Calu3 (cell line): ENCODE measurements around the gene ELAVL3. TPM values are rescaled to one million over a fixed set of nuclear protein-coding genes. Genes with fewer than 3 reads are reported as not detected.

Experiments used
- BruUV-seq: library from RNA; stranded (reverse); fragments of 400-500 nt; replicated peaks from 2 replicates; lab custom pipeline; 2021; lab: Mats Ljungman, UMichigan
- CTCF ChIA-PET: fragments of 300-600 bp; sonication (Branson Sonifier 250); formaldehyde crosslinking; loops from one replicate; lab custom pipeline; 2022; ENCODE audit warnings: antibody characterized with exemption; lab: Charles Lee
- DNase-seq: peaks from one replicate; pipeline ENCODE4 v3.0.0; 2022
- H3K27ac Mint-ChIP-seq: one replicate; pipeline ENCODE4 v1.8.0; 2022; ENCODE audit warnings: mixed read lengths; ENCODE audit not compliant: unreplicated experiment
- H3K27me3 Mint-ChIP-seq: one replicate; pipeline ENCODE4 v1.8.0; 2022; ENCODE audit warnings: mixed read lengths; ENCODE audit not compliant: unreplicated experiment
- H3K36me3 Mint-ChIP-seq: one replicate; pipeline ENCODE4 v1.8.0; 2022; ENCODE audit warnings: mild to moderate bottlenecking, moderate library complexity, mixed read lengths; ENCODE audit not compliant: insufficient read depth, unreplicated experiment
- H3K4me1 Mint-ChIP-seq: one replicate; pipeline ENCODE4 v1.8.0; 2022; ENCODE audit warnings: mild to moderate bottlenecking, low read depth, mixed read lengths; ENCODE audit not compliant: unreplicated experiment
- H3K4me3 Mint-ChIP-seq: one replicate; pipeline ENCODE4 v1.8.0; 2022; ENCODE audit warnings: mild to moderate bottlenecking, low read depth, moderate library complexity, mixed read lengths; ENCODE audit not compliant: unreplicated experiment
- H3K9me3 Mint-ChIP-seq: one replicate; pipeline ENCODE4 v1.8.0; 2022; ENCODE audit warnings: low read depth, mixed read lengths; ENCODE audit not compliant: unreplicated experiment
- intact Hi-C: fragments of 100-400 bp; cut with micrococcal nuclease; formaldehyde crosslinking; loops from one replicate; pipeline ENCODE4 v1.10.0; 2022; ENCODE audit not compliant: unreplicated experiment
- total RNA-seq: library from RNA; stranded (reverse); gene quantifications from 2 replicates; pipeline ENCODE4 v1.2.3, GENCODE V29; 2022
- TF ChIP-seq, protein P1 (sequence below): fragments of 200-600 bp; IDR thresholded peaks from one replicate; pipeline ENCODE4 v1.8.0; 2022; ENCODE audit warnings: antibody characterized with exemption; ENCODE audit not compliant: unreplicated experiment

The ELAVL3 gene
- total RNA-seq, 1 experiment from 2014 or later, result not detected

DNA sequence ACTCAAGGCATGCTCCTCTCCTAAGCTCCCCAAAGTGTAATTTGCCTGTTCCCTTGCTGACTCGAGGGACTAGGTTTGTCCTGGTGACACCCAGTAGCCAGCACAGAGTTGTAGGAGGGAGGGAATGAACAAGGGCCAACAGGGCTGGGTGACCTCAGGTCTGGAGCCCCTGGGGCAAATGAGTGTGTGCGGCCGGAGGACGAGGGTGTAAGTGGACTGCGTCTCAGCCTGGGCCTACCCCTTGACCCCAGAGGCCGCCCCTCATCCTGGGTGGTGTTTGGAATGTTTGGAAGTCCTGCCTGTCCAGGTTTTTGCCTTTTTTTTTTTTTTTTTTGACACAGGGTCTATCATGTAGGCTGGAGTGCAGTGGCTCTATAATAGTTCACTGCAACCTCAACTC lies 26.1 kb upstream of the ELAVL3 start:
- Mint-ChIP-seq H3K4me3 (no peak overlapping the region), H3K9me3 (no peaks in the 10 kb centered on the region)

DNA sequence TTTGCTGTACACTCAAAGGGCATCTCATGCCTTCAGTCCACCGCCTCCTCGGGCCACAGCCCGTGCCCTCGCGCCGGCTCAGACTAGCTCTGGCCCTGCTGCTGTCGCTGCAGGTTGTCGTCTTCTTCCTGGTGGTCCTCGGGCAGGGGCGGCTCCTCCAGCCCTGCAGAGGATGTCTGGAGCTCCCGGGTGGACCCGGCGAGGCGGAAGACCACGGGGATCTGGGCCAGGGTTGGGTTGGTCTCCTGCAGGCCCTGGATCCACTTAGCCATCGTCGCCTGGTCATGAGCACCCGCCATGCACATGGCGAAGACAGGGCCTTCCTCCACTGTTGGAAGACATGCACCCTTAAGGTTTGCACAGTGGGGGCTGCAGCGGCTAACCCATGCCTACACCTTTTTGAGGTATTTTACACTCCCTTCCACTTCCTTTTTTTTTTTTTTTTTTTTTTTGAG lies 25.3 kb upstream of the ELAVL3 start:
- TF ChIP-seq, protein P1, sequence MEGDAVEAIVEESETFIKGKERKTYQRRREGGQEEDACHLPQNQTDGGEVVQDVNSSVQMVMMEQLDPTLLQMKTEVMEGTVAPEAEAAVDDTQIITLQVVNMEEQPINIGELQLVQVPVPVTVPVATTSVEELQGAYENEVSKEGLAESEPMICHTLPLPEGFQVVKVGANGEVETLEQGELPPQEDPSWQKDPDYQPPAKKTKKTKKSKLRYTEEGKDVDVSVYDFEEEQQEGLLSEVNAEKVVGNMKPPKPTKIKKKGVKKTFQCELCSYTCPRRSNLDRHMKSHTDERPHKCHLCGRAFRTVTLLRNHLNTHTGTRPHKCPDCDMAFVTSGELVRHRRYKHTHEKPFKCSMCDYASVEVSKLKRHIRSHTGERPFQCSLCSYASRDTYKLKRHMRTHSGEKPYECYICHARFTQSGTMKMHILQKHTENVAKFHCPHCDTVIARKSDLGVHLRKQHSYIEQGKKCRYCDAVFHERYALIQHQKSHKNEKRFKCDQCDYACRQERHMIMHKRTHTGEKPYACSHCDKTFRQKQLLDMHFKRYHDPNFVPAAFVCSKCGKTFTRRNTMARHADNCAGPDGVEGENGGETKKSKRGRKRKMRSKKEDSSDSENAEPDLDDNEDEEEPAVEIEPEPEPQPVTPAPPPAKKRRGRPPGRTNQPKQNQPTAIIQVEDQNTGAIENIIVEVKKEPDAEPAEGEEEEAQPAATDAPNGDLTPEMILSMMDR, result no peak
- BruUV-seq, result TSS peak; percentile 74

More for the DNA sequence above, 26.1 kb upstream of the ELAVL3 start:
- H3K27ac Mint-ChIP-seq, result peak overlapping the region; percentile 42
- intact Hi-C loops, result no loop called here
- CTCF ChIA-PET, result no interaction called here
- H3K36me3 Mint-ChIP-seq, result peaks cover 47% of the 10 kb centered on the region
- no peaks in the 10 kb centered on the region for H3K27me3 Mint-ChIP-seq
- DNase-seq, result no peak
- no peaks in the 10 kb centered on the region for H3K4me1 Mint-ChIP-seq
- no TSS peak for BruUV-seq
- TF ChIP-seq, protein P1, result no peak

DNA sequence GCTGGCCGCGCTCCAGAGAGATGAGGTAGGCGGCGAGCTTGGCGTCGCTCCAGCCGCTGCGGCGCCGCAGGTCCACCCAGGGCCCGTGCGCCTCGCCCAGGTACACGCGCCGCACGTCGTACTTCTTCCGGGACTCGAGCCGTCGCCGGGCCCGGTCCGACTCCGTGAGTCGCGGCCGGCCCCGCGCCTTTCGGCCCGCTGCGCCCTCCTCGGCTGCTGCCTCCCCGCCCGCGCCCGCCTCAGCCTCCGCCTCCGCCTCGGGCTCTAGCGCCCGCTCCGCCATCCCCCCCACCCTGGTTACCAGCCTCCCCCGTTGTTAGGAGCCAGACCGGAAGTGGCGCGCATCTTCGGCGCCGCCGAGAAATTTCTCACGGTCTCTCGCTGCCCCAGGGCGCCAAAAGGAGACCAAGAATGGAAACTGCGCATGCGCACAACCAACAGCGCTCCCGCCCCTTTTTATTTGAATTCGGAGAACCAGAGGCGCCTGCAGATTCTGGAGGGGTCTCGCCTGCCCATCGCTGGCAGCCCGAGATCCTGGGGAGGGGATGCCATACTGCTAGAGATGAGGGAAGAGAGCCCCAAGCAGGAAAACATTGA lies 24.8 kb upstream of the ELAVL3 start, which contains the start of gene ZNF653:
Gene ZNF653, minus strand, starts transcription at position 336 of the 597 bp plus-strand sequence. Its CDS starts 53 bp downstream, at position 283.
- intact Hi-C loops, result no loop called here
- peak within 1 kb of the TSS; percentile 88 for H3K27ac Mint-ChIP-seq
- no peaks in the 10 kb centered on the region for H3K9me3 Mint-ChIP-seq
- H3K4me3 Mint-ChIP-seq, result peak within 1 kb of the TSS; percentile 78
- peak; percentile 86 for DNase-seq
- peaks cover 34% of the 10 kb centered on the region for H3K36me3 Mint-ChIP-seq
- CTCF ChIA-PET, result no interaction called here
- no peaks in the 10 kb centered on the region for H3K27me3 Mint-ChIP-seq
- no peaks in the 10 kb centered on the region for H3K4me1 Mint-ChIP-seq
- BruUV-seq, result no TSS peak
- TF ChIP-seq, protein P1, result no peak

More for the DNA sequence above, 25.3 kb upstream of the ELAVL3 start:
- intact Hi-C loops, result no loop called here
- Mint-ChIP-seq H3K4me3 (peak overlapping the region; percentile 78), H3K9me3 (no peaks in the 10 kb centered on the region), H3K4me1 (no peaks in the 10 kb centered on the region), H3K27ac (peak overlapping the region; percentile 88), H3K27me3 (no peaks in the 10 kb centered on the region), H3K36me3 (peaks cover 38% of the 10 kb centered on the region)
- CTCF ChIA-PET, result no interaction called here
- no peak for DNase-seq

DNA sequence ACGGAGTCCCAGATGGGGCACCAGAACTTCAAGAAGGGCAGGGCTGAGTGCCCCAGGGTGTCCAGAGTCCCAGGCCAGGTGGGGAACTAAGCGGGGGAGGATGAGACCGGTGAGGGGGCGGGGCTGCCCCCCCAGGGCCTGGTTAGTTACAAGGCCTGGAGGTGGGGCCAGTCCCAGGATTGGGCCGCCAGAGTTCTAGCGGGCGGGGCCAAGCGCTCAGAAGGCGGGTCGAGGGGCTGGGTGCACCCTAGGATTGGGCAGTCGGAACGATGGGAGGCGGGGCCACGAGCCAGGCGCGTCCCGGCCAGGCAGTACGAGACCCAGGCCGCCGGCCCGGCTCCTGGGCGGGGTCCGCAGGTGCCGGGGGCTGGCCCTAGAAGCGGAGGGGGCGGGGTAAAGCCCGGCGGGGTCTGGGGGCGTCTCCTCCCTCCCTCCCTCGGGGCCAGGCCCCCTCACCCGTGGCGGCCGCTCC lies 24.2 kb upstream of the ELAVL3 start:
- peak; percentile 95 for DNase-seq
- intact Hi-C loops, result no loop called here
- peaks cover 37% of the 10 kb centered on the region for H3K36me3 Mint-ChIP-seq
- TF ChIP-seq, protein P1, result no peak
- H3K4me1 Mint-ChIP-seq, result no peaks in the 10 kb centered on the region
- no peaks in the 10 kb centered on the region for H3K9me3 Mint-ChIP-seq
- no TSS peak for BruUV-seq
- H3K27ac Mint-ChIP-seq, result peak overlapping the region; percentile 88
- H3K4me3 Mint-ChIP-seq, result peak overlapping the region; percentile 78
- H3K27me3 Mint-ChIP-seq, result no peaks in the 10 kb centered on the region
- CTCF ChIA-PET, result no interaction called here
